Calu3 (cell line): ENCODE measurements around the gene ADGRV1. TPM values are rescaled to one million over a fixed set of nuclear protein-coding genes. Genes with fewer than 3 reads are reported as not detected.

Experiments used
- BruUV-seq: library from RNA; stranded (reverse); fragments of 400-500 nt; replicated peaks from 2 replicates; lab custom pipeline; 2021; lab: Mats Ljungman, UMichigan
- CTCF ChIA-PET: fragments of 300-600 bp; sonication (Branson Sonifier 250); formaldehyde crosslinking; loops from one replicate; lab custom pipeline; 2022; ENCODE audit warnings: antibody characterized with exemption; lab: Charles Lee
- DNase-seq: peaks from one replicate; pipeline ENCODE4 v3.0.0; 2022
- H3K27ac Mint-ChIP-seq: one replicate; pipeline ENCODE4 v1.8.0; 2022; ENCODE audit warnings: mixed read lengths; ENCODE audit not compliant: unreplicated experiment
- H3K27me3 Mint-ChIP-seq: one replicate; pipeline ENCODE4 v1.8.0; 2022; ENCODE audit warnings: mixed read lengths; ENCODE audit not compliant: unreplicated experiment
- H3K36me3 Mint-ChIP-seq: one replicate; pipeline ENCODE4 v1.8.0; 2022; ENCODE audit warnings: mild to moderate bottlenecking, moderate library complexity, mixed read lengths; ENCODE audit not compliant: insufficient read depth, unreplicated experiment
- H3K4me1 Mint-ChIP-seq: one replicate; pipeline ENCODE4 v1.8.0; 2022; ENCODE audit warnings: mild to moderate bottlenecking, low read depth, mixed read lengths; ENCODE audit not compliant: unreplicated experiment
- H3K4me3 Mint-ChIP-seq: one replicate; pipeline ENCODE4 v1.8.0; 2022; ENCODE audit warnings: mild to moderate bottlenecking, low read depth, moderate library complexity, mixed read lengths; ENCODE audit not compliant: unreplicated experiment
- H3K9me3 Mint-ChIP-seq: one replicate; pipeline ENCODE4 v1.8.0; 2022; ENCODE audit warnings: low read depth, mixed read lengths; ENCODE audit not compliant: unreplicated experiment
- CTCF ChIP-seq: fragments of 200-600 bp; IDR thresholded peaks from one replicate; pipeline ENCODE4 v1.8.0; 2022; ENCODE audit warnings: antibody characterized with exemption; ENCODE audit not compliant: unreplicated experiment
- intact Hi-C: fragments of 100-400 bp; cut with micrococcal nuclease; formaldehyde crosslinking; loops from one replicate; pipeline ENCODE4 v1.10.0; 2022; ENCODE audit not compliant: unreplicated experiment
- total RNA-seq: library from RNA; stranded (reverse); gene quantifications from 2 replicates; pipeline ENCODE4 v1.2.3, GENCODE V29; 2022

ADGRV1 gene
- total RNA-seq, 1 experiment from 2014 or later, result 1.8 TPM

GRCh38 chr5:90529939-90530677 lies 28.5 kb upstream of the ADGRV1 start:
- Mint-ChIP-seq H3K27ac (peak overlapping the region; percentile 48), H3K27me3 (peaks cover 22% of the 10 kb centered on the region), H3K9me3 (no peaks in the 10 kb centered on the region), H3K36me3 (peaks cover 32% of the 10 kb centered on the region), H3K4me1 (peaks cover 28% of the 10 kb centered on the region), H3K4me3 (peak overlapping the region; percentile 71)
- peak; percentile 68 for TF ChIP-seq CTCF
- intact Hi-C loops, result loop anchor here (1.0 to 5.0 kb wide), 4 partner anchors 55 to 108 kb away; partner anchors contain the start of genes MBLAC2 and POLR3G
- peak; percentile 78 for DNase-seq
- BruUV-seq, result TSS peak; percentile 65
- CTCF ChIA-PET, result interaction anchor here (0.8 to 1.8 kb wide), 5 partner anchors 11 to 120 kb away, joined by 3 to 10 read pairs (median 4); partner anchors contain the start of gene CETN3

GRCh38 chr5:90530736-90531487 lies 27.7 kb upstream of the ADGRV1 start:
- DNase-seq, result no peak
- no peak overlapping the region for H3K4me3 Mint-ChIP-seq

GRCh38 chr5:90533794-90534193 lies 24.8 kb upstream of the ADGRV1 start:
- Mint-ChIP-seq H3K27ac (no peak overlapping the region), H3K27me3 (peaks cover 22% of the 10 kb centered on the region), H3K9me3 (no peaks in the 10 kb centered on the region), H3K36me3 (peaks cover 14% of the 10 kb centered on the region), H3K4me3 (no peak overlapping the region), H3K4me1 (peaks cover under 1% of the 10 kb centered on the region)
- BruUV-seq, result no TSS peak
- intact Hi-C loops, result loop anchor here (5.0 kb wide), 2 partner anchors 69 to 111 kb away; no protein-coding TSS in a partner anchor
- DNase-seq, result no peak
- no peak for TF ChIP-seq CTCF
- CTCF ChIA-PET, result no interaction called here

More at GRCh38 chr5:90530736-90531487, 27.7 kb upstream of the ADGRV1 start:
- Mint-ChIP-seq H3K4me1 (peaks cover 28% of the 10 kb centered on the region), H3K36me3 (peaks cover 30% of the 10 kb centered on the region), H3K9me3 (no peaks in the 10 kb centered on the region), H3K27me3 (peaks cover 22% of the 10 kb centered on the region), H3K27ac (no peak overlapping the region)
- intact Hi-C loops, result loop anchor here (1.0 to 5.0 kb wide), 4 partner anchors 56 to 109 kb away; partner anchors contain the start of genes MBLAC2 and POLR3G
- no TSS peak for BruUV-seq
- CTCF ChIA-PET, result interaction anchor here (1.0 to 1.8 kb wide), 4 partner anchors 11 to 121 kb away, joined by 3 to 10 read pairs (median 4); partner anchors contain the start of gene CETN3
- no peak for TF ChIP-seq CTCF

- no peak overlapping the region for H3K4me3 Mint-ChIP-seq
- peaks cover 22% of the 10 kb centered on the region for H3K27me3 Mint-ChIP-seq
- no peak overlapping the region for H3K27ac Mint-ChIP-seq
- peaks cover 3% of the 10 kb centered on the region for H3K36me3 Mint-ChIP-seq
- intact Hi-C loops, result loop anchor here (5.0 kb wide), 2 partner anchors 67 to 113 kb away; no protein-coding TSS in a partner anchor
- TF ChIP-seq CTCF, result no peak
- no peak for DNase-seq
- H3K4me1 Mint-ChIP-seq, result no peaks in the 10 kb centered on the region
- CTCF ChIA-PET, result no interaction called here
- H3K9me3 Mint-ChIP-seq, result no peaks in the 10 kb centered on the region
- no TSS peak for BruUV-seq
These were observed 23.7 kb upstream of the ADGRV1 start for GRCh38 chr5:90534922-90535321.
